PC-9 (cell line): ENCODE results near the gene RNF180. TPM values are rescaled to one million over a fixed set of nuclear protein-coding genes. Genes with fewer than 3 reads are reported as not detected.
A peak's percentile ranks its signal among the peaks of the same experiment; 100 is the strongest.
"Not testable (repeated sequence)": the region's sequence is repeated elsewhere in the genome, so short reads cannot be mapped to it uniquely, and the experiment has no call there.

Experiments used
- BruUV-seq: library from RNA; stranded (reverse); fragments of 400-500 nt; replicated peaks from 2 replicates; lab custom pipeline; 2021; lab: Mats Ljungman, UMichigan
- CTCF ChIA-PET: fragments of 300-600 bp; sonication (Branson Sonifier 250); formaldehyde crosslinking; loops from one replicate; lab custom pipeline; 2022; ENCODE audit warnings: antibody characterized with exemption; lab: Charles Lee
- POLR2A ChIA-PET: fragments of 300-600 bp; sonication (Branson Sonifier 250); formaldehyde crosslinking; loops from one replicate; lab custom pipeline; 2022; ENCODE audit warnings: antibody characterized with exemption; ENCODE audit not compliant: unreplicated experiment; lab: Charles Lee
- DNase-seq, 2 experiments: peaks; one replicate each; pipeline versions ENCODE4 v3.0.0 to v3.0.0-alpha.2; 2015 to 2022; ENCODE audit warnings: mixed read lengths in 1 of 2
- H2AFZ ChIP-seq: fragments of 200-600 bp; sonication (generic); 2 replicates; pipeline ENCODE4 v1.8.1; 2017; ENCODE audit warnings: antibody characterized with exemption
- H3F3A ChIP-seq: fragments of 200-600 bp; sonication (generic); 2 replicates; pipeline ENCODE4 v1.8.1; 2017; ENCODE audit warnings: antibody characterized with exemption, mild to moderate bottlenecking, low read depth; ENCODE audit not compliant: insufficient read depth
- H3K27ac ChIP-seq: fragments of 200-600 bp; sonication (generic); 2 replicates; pipeline ENCODE4 v1.6.1; 2016; ENCODE audit warnings: mixed run types
- H3K27me3 ChIP-seq: fragments of 200-600 bp; sonication (generic); 2 replicates; pipeline ENCODE4 v1.6.1; 2016; ENCODE audit warnings: low read depth, mixed run types; ENCODE audit not compliant: insufficient read depth
- H3K36me3 ChIP-seq: fragments of 200-600 bp; sonication (generic); 2 replicates; pipeline ENCODE4 v1.6.1; 2016; ENCODE audit warnings: low read depth, mixed run types
- H3K4me1 ChIP-seq: fragments of 200-600 bp; sonication (generic); replicated peaks from 2 replicates; pipeline ENCODE4 v1.6.1; 2016; ENCODE audit warnings: mixed run types; ENCODE audit not compliant: insufficient read depth
- H3K4me2 ChIP-seq: fragments of 200-600 bp; sonication (generic); 2 replicates; pipeline ENCODE4 v1.6.1; 2017; ENCODE audit warnings: mixed run types
- H3K4me3 ChIP-seq: fragments of 200-600 bp; sonication (generic); 2 replicates; pipeline ENCODE4 v1.6.1; 2016; ENCODE audit warnings: mixed run types
- H3K79me2 ChIP-seq: fragments of 200-600 bp; sonication (generic); 2 replicates; pipeline ENCODE4 v1.6.1; 2017; ENCODE audit warnings: low read depth, mixed run types
- H3K9me2 ChIP-seq: fragments of 200-600 bp; sonication (generic); 2 replicates; pipeline ENCODE4 v1.8.1; 2017; ENCODE audit warnings: mild to moderate bottlenecking; ENCODE audit not compliant: insufficient read depth
- H3K9me3 ChIP-seq: fragments of 200-600 bp; sonication (generic); 2 replicates; pipeline ENCODE4 v1.8.1; 2016; ENCODE audit warnings: low read depth; ENCODE audit not compliant: insufficient read depth
- H4K20me1 ChIP-seq: fragments of 200-600 bp; sonication (generic); 2 replicates; pipeline ENCODE4 v1.8.1; 2017; ENCODE audit not compliant: insufficient read depth
- EZH2 ChIP-seq: fragments of 200-600 bp; sonication (generic); IDR thresholded peaks from 2 replicates; pipeline ENCODE4 v1.8.0; 2017; ENCODE audit warnings: antibody characterized with exemption, low read depth
- intact Hi-C: fragments of 100-400 bp; cut with micrococcal nuclease; formaldehyde crosslinking; loops from one replicate; pipeline ENCODE4 v1.10.0; 2022; ENCODE audit not compliant: unreplicated experiment
- total RNA-seq: library from RNA; stranded (reverse); gene quantifications from 2 replicates; pipeline ENCODE4 v1.2.3, GENCODE V29; 2021
- TF ChIP-seq, protein P1 (sequence below): fragments of 200-600 bp; sonication (generic); conservative IDR thresholded peaks from 2 replicates; pipeline ENCODE4 v1.6.1; 2017; ENCODE audit warnings: mixed run types, antibody characterized with exemption, mild to moderate bottlenecking, moderate library complexity

The RNF180 gene
- total RNA-seq, 1 experiment from 2014 or later, result not detected

DNA sequence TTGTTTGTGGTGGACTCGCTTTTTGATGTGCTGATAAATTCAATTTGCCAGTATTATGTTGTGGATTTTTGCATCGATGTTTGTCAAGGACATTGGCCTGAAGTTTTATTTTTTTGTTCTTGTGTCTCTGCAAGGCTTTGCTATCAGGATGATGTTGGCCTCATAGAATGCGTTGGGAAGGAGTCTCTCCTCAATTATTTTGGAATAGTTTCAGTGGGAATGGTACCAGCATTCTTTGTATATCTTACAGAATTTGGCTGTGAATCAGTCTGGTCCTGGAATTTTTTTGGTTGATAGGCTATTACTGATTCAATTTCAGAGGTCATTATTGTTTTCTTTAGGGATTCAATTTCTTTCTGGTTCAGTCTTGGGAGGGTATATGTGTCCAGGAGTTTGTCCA, 198.8 kb downstream of the RNF180 start:
- Histone ChIP-seq H3K27me3 (no peaks in the 10 kb centered on the region), H3K4me1 (no peaks in the 10 kb centered on the region), H3K4me3 (no peak overlapping the region), H2AFZ (no peak overlapping the region), H3K27ac (no peak overlapping the region), H4K20me1 (no peaks in the 10 kb centered on the region), H3F3A (no peaks in the 10 kb centered on the region), H3K36me3 (no peaks in the 10 kb centered on the region), H3K9me3 (peaks cover 5% of the 10 kb centered on the region; the same call in 1 of the 2 replicates), H3K4me2 (no peak overlapping the region), H3K79me2 (no peaks in the 10 kb centered on the region), H3K9me2 (no peaks in the 10 kb centered on the region)
- no TSS peak for BruUV-seq
- TF ChIP-seq, protein P1, sequence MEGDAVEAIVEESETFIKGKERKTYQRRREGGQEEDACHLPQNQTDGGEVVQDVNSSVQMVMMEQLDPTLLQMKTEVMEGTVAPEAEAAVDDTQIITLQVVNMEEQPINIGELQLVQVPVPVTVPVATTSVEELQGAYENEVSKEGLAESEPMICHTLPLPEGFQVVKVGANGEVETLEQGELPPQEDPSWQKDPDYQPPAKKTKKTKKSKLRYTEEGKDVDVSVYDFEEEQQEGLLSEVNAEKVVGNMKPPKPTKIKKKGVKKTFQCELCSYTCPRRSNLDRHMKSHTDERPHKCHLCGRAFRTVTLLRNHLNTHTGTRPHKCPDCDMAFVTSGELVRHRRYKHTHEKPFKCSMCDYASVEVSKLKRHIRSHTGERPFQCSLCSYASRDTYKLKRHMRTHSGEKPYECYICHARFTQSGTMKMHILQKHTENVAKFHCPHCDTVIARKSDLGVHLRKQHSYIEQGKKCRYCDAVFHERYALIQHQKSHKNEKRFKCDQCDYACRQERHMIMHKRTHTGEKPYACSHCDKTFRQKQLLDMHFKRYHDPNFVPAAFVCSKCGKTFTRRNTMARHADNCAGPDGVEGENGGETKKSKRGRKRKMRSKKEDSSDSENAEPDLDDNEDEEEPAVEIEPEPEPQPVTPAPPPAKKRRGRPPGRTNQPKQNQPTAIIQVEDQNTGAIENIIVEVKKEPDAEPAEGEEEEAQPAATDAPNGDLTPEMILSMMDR, result no peak
- TF ChIP-seq EZH2, result no peak
- CTCF ChIA-PET, result no interaction called here
- intact Hi-C loops, result no loop called here
- POLR2A ChIA-PET, result no interaction called here
- DNase-seq, result no peak

DNA sequence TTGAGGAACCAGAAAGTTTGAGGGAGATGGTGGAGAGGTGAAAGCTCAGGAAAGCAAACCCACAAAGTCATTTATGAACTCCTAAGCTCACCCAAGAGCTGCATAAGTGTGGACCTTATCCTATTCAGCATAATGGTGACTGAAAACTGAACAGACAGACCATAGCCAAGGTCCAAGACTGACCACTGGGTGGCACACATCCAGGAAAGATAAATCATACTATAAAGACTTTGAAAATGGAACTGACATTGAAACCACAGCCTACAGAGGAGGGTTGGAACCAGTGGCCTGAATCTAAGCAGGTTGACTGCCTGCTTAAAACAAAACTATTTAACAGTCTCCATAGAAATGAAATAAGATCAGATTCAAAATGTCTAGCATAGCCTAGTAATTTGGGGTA, 219.1 kb downstream of the RNF180 start:
- intact Hi-C loops, result loop anchor here (1.0 to 2.0 kb wide), 2 partner anchors 228 to 400 kb away; no protein-coding TSS in a partner anchor

DNA sequence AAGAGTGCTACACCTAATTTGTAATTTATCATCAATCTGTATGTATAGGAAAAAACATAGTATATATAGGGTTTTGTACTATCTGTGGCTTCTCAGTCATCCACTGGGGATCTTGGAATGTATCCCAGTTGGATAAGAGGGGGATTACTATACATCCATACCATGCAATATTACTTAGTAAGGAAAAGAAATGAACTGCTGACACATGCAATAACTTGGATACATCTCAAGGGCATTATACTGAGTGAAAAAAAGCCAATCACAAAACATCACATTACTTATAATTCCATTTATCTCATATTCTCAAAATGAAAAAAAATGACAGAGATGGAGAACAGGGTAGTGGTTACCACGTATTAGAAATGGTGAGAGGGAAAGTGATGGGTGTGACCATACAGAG, 231.9 kb downstream of the RNF180 start:
- Histone ChIP-seq H3F3A (no peaks in the 10 kb centered on the region), H3K27ac (no peak overlapping the region), H2AFZ (no peak overlapping the region), H3K4me1 (no peaks in the 10 kb centered on the region), H3K79me2 (no peaks in the 10 kb centered on the region), H3K4me3 (no peak overlapping the region), H3K9me2 (no peaks in the 10 kb centered on the region), H4K20me1 (no peaks in the 10 kb centered on the region), H3K36me3 (no peaks in the 10 kb centered on the region), H3K4me2 (no peak overlapping the region), H3K9me3 (no peaks in the 10 kb centered on the region), H3K27me3 (no peaks in the 10 kb centered on the region)
- intact Hi-C loops, result no loop called here
- TF ChIP-seq, protein P1, result no peak
- no peak for TF ChIP-seq EZH2
- no peak for DNase-seq
- ChIA-PET POLR2A (no interaction called here), CTCF (no interaction called here)
- BruUV-seq, result no TSS peak

More for the DNA sequence above, 219.1 kb downstream of the RNF180 start:
- TF ChIP-seq, protein P1, result peak; percentile 63
- no peak for TF ChIP-seq EZH2
- H3K9me2 ChIP-seq, result no peaks in the 10 kb centered on the region
- no TSS peak for BruUV-seq
- no peaks in the 10 kb centered on the region for H3K9me3 ChIP-seq
- POLR2A ChIA-PET, result no interaction called here
- no peaks in the 10 kb centered on the region for H3K36me3 ChIP-seq
- DNase-seq, result peak in 1 of 2 experiments; percentile 0
- H3K4me3 ChIP-seq, result no peak overlapping the region
- CTCF ChIA-PET, result no interaction called here
- H3K4me1 ChIP-seq, result no peaks in the 10 kb centered on the region
- H3K27me3 ChIP-seq, result no peaks in the 10 kb centered on the region
- no peaks in the 10 kb centered on the region for H4K20me1 ChIP-seq
- H3K27ac ChIP-seq, result no peak overlapping the region
- no peaks in the 10 kb centered on the region for H3K79me2 ChIP-seq
- no peaks in the 10 kb centered on the region for H3F3A ChIP-seq
- no peak overlapping the region for H2AFZ ChIP-seq
- no peak overlapping the region for H3K4me2 ChIP-seq

DNA sequence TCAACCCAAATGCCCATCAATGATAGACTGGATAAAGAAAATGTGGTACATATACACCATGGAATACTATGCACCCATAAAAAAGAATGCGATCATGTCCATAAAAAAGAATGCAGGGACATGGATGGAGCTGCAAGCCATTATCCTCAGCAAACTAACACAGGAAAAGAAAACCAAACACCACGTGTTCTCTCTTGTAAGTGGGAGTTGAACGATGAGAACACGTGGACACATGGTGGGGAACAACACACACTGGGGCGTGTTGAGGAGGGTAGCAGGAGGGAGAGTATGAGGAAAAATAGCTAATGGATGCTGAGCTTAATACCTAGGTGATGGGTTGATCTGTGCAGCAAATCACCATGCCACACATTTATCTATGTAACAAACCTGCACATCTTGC, 233.1 kb downstream of the RNF180 start:
- H3K4me2 ChIP-seq, intact Hi-C loops, H3K4me1 ChIP-seq, BruUV-seq, H3K27me3 ChIP-seq, H3F3A ChIP-seq, H3K9me3 ChIP-seq, DNase-seq, H4K20me1 ChIP-seq, H3K9me2 ChIP-seq, H2AFZ ChIP-seq, CTCF ChIA-PET, POLR2A ChIA-PET, H3K27ac ChIP-seq, H3K4me3 ChIP-seq, H3K79me2 ChIP-seq, H3K36me3 ChIP-seq: not testable (repeated sequence)

DNA sequence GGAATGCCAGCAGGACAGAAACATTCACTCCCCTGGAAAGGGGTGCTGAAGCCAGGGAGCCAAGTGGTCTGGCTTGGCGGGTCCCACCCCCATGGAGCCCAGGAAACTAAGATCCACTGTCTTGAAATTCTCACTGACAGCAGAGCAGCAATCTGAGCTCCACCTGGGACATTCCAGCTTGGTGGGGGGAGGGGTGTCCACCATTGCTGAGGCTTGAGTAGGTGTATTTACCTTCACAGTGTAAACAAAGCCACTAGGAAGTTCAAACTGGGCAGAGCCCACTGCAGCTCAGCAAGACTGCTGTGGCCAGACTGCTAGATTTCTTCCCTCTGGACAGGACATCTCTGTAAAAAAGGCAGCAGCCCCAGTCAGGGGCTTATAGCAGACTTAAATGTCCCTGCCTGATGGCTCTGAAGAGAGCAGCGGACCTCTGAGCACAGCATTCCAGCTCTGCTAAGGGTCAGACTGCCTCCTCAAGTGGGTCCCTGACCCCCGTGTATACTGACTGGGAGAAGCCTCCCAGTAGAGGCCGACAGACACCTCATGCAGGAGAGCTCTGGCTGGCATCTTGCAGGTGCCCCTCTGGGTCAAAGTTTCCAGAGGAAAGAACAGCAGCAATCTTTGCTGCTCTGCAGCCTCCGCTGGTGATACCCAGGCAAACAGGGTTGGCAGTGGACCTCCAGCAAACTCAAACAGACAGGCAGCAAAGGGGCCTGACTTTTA, 241.6 kb downstream of the RNF180 start:
- CTCF ChIA-PET, result interaction anchor here (0.6 kb wide), 1 partner anchor 51 kb away, joined by 3 read pairs; no protein-coding TSS in a partner anchor

More for the DNA sequence above, 241.6 kb downstream of the RNF180 start:
- peak in 1 of 2 experiments; percentile 2 for DNase-seq
- H3K4me1 ChIP-seq, H3K9me2 ChIP-seq, H3K36me3 ChIP-seq, H3K27me3 ChIP-seq, H2AFZ ChIP-seq, H3K4me3 ChIP-seq, H3F3A ChIP-seq, H3K79me2 ChIP-seq, BruUV-seq, H3K27ac ChIP-seq, intact Hi-C loops, H4K20me1 ChIP-seq, H3K9me3 ChIP-seq, POLR2A ChIA-PET: not testable (repeated sequence)
- H3K4me2 ChIP-seq, result peak overlapping the region; percentile 32; the same call in 1 of the 2 replicates
